GM12891 (cell line): ENCODE measurements around the gene NAT8L.

Experiments
- POLR2A ChIP-seq: IDR thresholded peaks from 2 replicates; pipeline ENCODE4 v1.6.1; 2011; ENCODE audit warnings: low read depth, low read length, control low read depth
- TAF1 ChIP-seq: IDR thresholded peaks from 2 replicates; pipeline ENCODE4 v1.6.1; 2011; ENCODE audit warnings: low read depth, low read length, control low read depth

- TF ChIP-seq TAF1 (no peak), POLR2A (no peak)
Measured at GRCh38 chr4:2095236-2096072, 36.3 kb downstream of the NAT8L start.
